Measurements from ENCODE around the gene SMAP1.

- TF ChIP-seq POLR2AphosphoS5 (IDR thresholded peaks at IDR 0.05; ENCODE audit: low read depth, low read length) (no peak), SIN3A (IDR thresholded peaks at IDR 0.05; ENCODE audit: borderline replicate concordance, insufficient read depth, low read length) (no peak), TAF1 (IDR thresholded peaks at IDR 0.05; ENCODE audit: borderline replicate concordance, insufficient read depth, low read length) (no peak)
- TF ChIP-seq, protein P1, sequence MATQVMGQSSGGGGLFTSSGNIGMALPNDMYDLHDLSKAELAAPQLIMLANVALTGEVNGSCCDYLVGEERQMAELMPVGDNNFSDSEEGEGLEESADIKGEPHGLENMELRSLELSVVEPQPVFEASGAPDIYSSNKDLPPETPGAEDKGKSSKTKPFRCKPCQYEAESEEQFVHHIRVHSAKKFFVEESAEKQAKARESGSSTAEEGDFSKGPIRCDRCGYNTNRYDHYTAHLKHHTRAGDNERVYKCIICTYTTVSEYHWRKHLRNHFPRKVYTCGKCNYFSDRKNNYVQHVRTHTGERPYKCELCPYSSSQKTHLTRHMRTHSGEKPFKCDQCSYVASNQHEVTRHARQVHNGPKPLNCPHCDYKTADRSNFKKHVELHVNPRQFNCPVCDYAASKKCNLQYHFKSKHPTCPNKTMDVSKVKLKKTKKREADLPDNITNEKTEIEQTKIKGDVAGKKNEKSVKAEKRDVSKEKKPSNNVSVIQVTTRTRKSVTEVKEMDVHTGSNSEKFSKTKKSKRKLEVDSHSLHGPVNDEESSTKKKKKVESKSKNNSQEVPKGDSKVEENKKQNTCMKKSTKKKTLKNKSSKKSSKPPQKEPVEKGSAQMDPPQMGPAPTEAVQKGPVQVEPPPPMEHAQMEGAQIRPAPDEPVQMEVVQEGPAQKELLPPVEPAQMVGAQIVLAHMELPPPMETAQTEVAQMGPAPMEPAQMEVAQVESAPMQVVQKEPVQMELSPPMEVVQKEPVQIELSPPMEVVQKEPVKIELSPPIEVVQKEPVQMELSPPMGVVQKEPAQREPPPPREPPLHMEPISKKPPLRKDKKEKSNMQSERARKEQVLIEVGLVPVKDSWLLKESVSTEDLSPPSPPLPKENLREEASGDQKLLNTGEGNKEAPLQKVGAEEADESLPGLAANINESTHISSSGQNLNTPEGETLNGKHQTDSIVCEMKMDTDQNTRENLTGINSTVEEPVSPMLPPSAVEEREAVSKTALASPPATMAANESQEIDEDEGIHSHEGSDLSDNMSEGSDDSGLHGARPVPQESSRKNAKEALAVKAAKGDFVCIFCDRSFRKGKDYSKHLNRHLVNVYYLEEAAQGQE (IDR thresholded peaks at IDR 0.05; ENCODE audit: insufficient read depth in 1 of 2, low read depth in 2 of 2, low read length in 2 of 2), result no peak
These were observed 10.0 kb upstream of the SMAP1 start for GRCh38 chr6:70657706-70658105.

Data from PFSK-1 (cell line).